HepG2 (cell line): Measurements from ENCODE around the gene IRF7. TPM values are rescaled to one million over a fixed set of nuclear protein-coding genes. Genes with fewer than 3 reads are reported as not detected.

Source experiments
- ATAC-seq: fragments of 200-7000 bp; cut with Tn5 transposase; 3 replicates; pipeline ENCODE4 v1.9.1; 2020; ENCODE audit warnings: mild to moderate bottlenecking, moderate library complexity
- BruUV-seq: library from RNA; stranded (reverse); fragments of 400-500 nt; replicated peaks from 2 replicates; lab custom pipeline; 2021; lab: Mats Ljungman, UMichigan
- CTCF ChIA-PET: fragments of 300-600 bp; formaldehyde crosslinking; extraction: SDS; loops from one replicate; lab custom pipeline; 2021; ENCODE audit warnings: low total read pairs, inconsistent platforms, low intra/inter-chr PET ratio; lab: Yijun Ruan, JAX
- POLR2A ChIA-PET: fragments of 350-600 bp; sonication (Branson Sonifier 250); formaldehyde crosslinking; loops from one replicate; lab custom pipeline; 2020; ENCODE audit warnings: antibody characterized with exemption, inconsistent platforms; lab: Yijun Ruan, JAX
- DNase-seq: peaks from one replicate; pipeline ENCODE4 v3.0.0-alpha.2; 2015; ENCODE audit warnings: low spot score
- FAIRE-seq: peaks from 3 replicates; lab custom pipeline; 2011; peaks lifted over from hg19 to GRCh38; lab: Jason Lieb, UNC
- H2AFZ ChIP-seq: one replicate; pipeline ENCODE4 v1.6.1; 2011; ENCODE audit warnings: low read length, inconsistent platforms
- H3K27ac ChIP-seq: fragments of 300-600 bp; 3 replicates; pipeline ENCODE4 v1.8.0; 2011; ENCODE audit warnings: mixed run types, mild to moderate bottlenecking, mixed read lengths, low read length, inconsistent platforms; ENCODE audit not compliant: insufficient read depth; ENCODE audit errors: extremely low read length
- H3K27me3 ChIP-seq, 2 experiments: fragments of 200-600 bp in 1 of 2; 2 replicates in 1 of 2; 3 replicates in 1 of 2; pipeline versions ENCODE4 v1.6.0 to v1.8.0; 2011; ENCODE audit warnings: low read length in 2 of 2, mild to moderate bottlenecking in 2 of 2, moderate library complexity in 2 of 2, inconsistent platforms in 1 of 2; ENCODE audit not compliant: insufficient read depth in 2 of 2, control insufficient read depth in 1 of 2
- H3K36me3 ChIP-seq, 2 experiments: fragments of 200-600 bp in 1 of 2; replicated peaks in 1 of 2; 2 replicates in 1 of 2; 3 replicates in 1 of 2; pipeline versions ENCODE4 v1.5.1 to v1.8.0; 2011; ENCODE audit warnings: low read length in 2 of 2, inconsistent platforms in 1 of 2; ENCODE audit not compliant: insufficient read depth in 2 of 2, control insufficient read depth in 1 of 2
- H3K4me1 ChIP-seq: 2 replicates; pipeline ENCODE4 v1.5.1; 2012; ENCODE audit warnings: low read length, inconsistent platforms; ENCODE audit not compliant: insufficient read depth
- H3K4me2 ChIP-seq: 2 replicates; pipeline ENCODE4 v1.6.0; 2011; ENCODE audit warnings: low read depth, low read length, inconsistent platforms
- H3K4me3 ChIP-seq, 3 experiments: fragments of 200-600 bp in 1 of 3; sonication (generic), shearing (Covaris generic) in 1 of 3; replicated peaks in 1 of 3; 2 replicates each; pipeline ENCODE4 v1.5.1; 2011 to 2016; ENCODE audit warnings: low read length in 3 of 3, inconsistent platforms in 2 of 3, low read depth in 2 of 3, mild to moderate bottlenecking in 2 of 3, control low read depth in 1 of 3, mixed read lengths in 1 of 3; ENCODE audit not compliant: insufficient read depth in 1 of 3
- H3K79me2 ChIP-seq: one replicate; pipeline ENCODE4 v1.6.1; 2011; ENCODE audit warnings: low read length, inconsistent platforms; ENCODE audit not compliant: insufficient read depth
- H3K9ac ChIP-seq: 2 replicates; pipeline ENCODE4 v1.6.0; 2011; ENCODE audit warnings: mild to moderate bottlenecking, low read depth, low read length, inconsistent platforms; ENCODE audit not compliant: insufficient read depth
- H3K9me3 ChIP-seq: 2 replicates; pipeline ENCODE4 v1.5.1; 2012; ENCODE audit warnings: mild to moderate bottlenecking, low read length
- H4K20me1 ChIP-seq: 2 replicates; pipeline ENCODE4 v1.6.0; 2011; ENCODE audit warnings: inconsistent platforms, mild to moderate bottlenecking, low read length, moderate library complexity; ENCODE audit not compliant: insufficient read depth
- CEBPG ChIP-seq: IDR thresholded peaks from 2 replicates; pipeline ENCODE4 v1.6.1; 2016
- HIC2 ChIP-seq: sonication (generic); formaldehyde crosslinking; IDR thresholded peaks from 2 replicates; pipeline ENCODE4 v1.9.0; 2022; ENCODE audit warnings: low read depth, missing genetic modification reagents
- HNF1A ChIP-seq, 2 experiments: sonication (generic) in 1 of 2; formaldehyde crosslinking in 1 of 2; IDR thresholded peaks; 2 replicates each; pipeline versions ENCODE4 v1.4.0 to v1.6.1; 2016 to 2020; ENCODE audit warnings: borderline replicate concordance in 1 of 2, low read depth in 1 of 2, mild to moderate bottlenecking in 1 of 2, missing genetic modification reagents in 1 of 2
- HNRNPH1 ChIP-seq: fragments of 200-400 bp; formaldehyde crosslinking; optimal IDR thresholded peaks from 2 replicates; pipeline ENCODE3; 2017; ENCODE audit warnings: mild to moderate bottlenecking, low read depth, low read length
- HNRNPL ChIP-seq: fragments of 200-400 bp; formaldehyde crosslinking; IDR thresholded peaks from 2 replicates; pipeline ENCODE4 v1.6.1; 2017; ENCODE audit warnings: mild to moderate bottlenecking, low read depth, low read length
- HNRNPLL ChIP-seq: fragments of 200-400 bp; formaldehyde crosslinking; IDR thresholded peaks from 2 replicates; pipeline ENCODE4 v1.6.1; 2017; ENCODE audit warnings: mild to moderate bottlenecking, low read depth, low read length; ENCODE audit not compliant: poor library complexity, severe bottlenecking
- PATZ1 ChIP-seq: sonication (generic); formaldehyde crosslinking; IDR thresholded peaks from 2 replicates; pipeline ENCODE4 v1.4.0; 2020; ENCODE audit warnings: missing genetic modification reagents
- PCBP1 ChIP-seq: fragments of 200-400 bp; formaldehyde crosslinking; IDR thresholded peaks from 2 replicates; pipeline ENCODE4 v1.6.1; 2017; ENCODE audit warnings: mild to moderate bottlenecking, low read depth, low read length, borderline replicate concordance
- SAP130 ChIP-seq: IDR thresholded peaks from 2 replicates; pipeline ENCODE4 v1.6.1; 2016; ENCODE audit warnings: low read depth
- SRSF1 ChIP-seq: fragments of 200-400 bp; formaldehyde crosslinking; optimal IDR thresholded peaks from 2 replicates; pipeline ENCODE3; 2017; ENCODE audit warnings: mild to moderate bottlenecking, low read depth, low read length, moderate library complexity
- ZFP91 ChIP-seq: sonication (generic); formaldehyde crosslinking; IDR thresholded peaks from 2 replicates; pipeline ENCODE4 v1.9.0; 2022; ENCODE audit warnings: missing genetic modification reagents, mild to moderate bottlenecking, borderline replicate concordance
- WGBS: methylation state at CpG from one replicate; pipeline ENCODE4 v1.1.6; 2017; ENCODE audit warnings: low lambda C conversion rate; 5-methylcytosine and 5-hydroxymethylcytosine counted together
- in situ Hi-C: cut with HindIII; loops from 2 replicates; pipeline ENCODE4 v1.10.0; 2017; ENCODE audit warnings: low pct_unique_long_range_greater_than_20kb; ENCODE audit not compliant: extremely low pct_ligation_motif_present
- intact Hi-C: fragments of 100-400 bp; cut with micrococcal nuclease; formaldehyde crosslinking; loops from one replicate; pipeline ENCODE4 v1.10.0; 2022; ENCODE audit not compliant: unreplicated experiment
- polyA plus RNA-seq, 8 experiments: library from polyadenylated mRNA; depleted of rRNA in 3 of 8; stranded (reverse) in 7 of 8; unstranded in 1 of 8; fragments of >200 nt; fragmentation: Illumina TruSeq in 4 of 8; extraction: Trizol in 4 of 8; gene quantifications; 2 replicates each; pipeline versions ENCODE4 v1.2.1 to v1.2.3, GENCODE V29; 2011 to 2016; ENCODE audit warnings: low read depth in 4 of 8, missing spikeins in 1 of 8, mixed read lengths in 1 of 8; ENCODE audit not compliant: insufficient read depth in 1 of 8
- total RNA-seq, 5 experiments: library from RNA; depleted of rRNA; stranded (reverse); fragments of >200 nt; fragmentation: Illumina TruSeq; extraction: Trizol; gene quantifications; 2 replicates each; pipeline ENCODE4 v1.2.3, GENCODE V29; 2016; ENCODE audit warnings: low read depth in 1 of 5

The IRF7 gene
- total and polyA plus RNA-seq, 2 of the 13 experiments (the other 11 are each of a cell fraction or from before 2014, with no cell fraction given): not detected

GRCh38 chr11:624705-625635, 9.2 kb upstream of the IRF7 start, which contains the start of gene CDHR5:
TSS of gene CDHR5 (minus strand) at chr11:624955. CDS start at chr11:624902, 53 bp downstream.
- Histone ChIP-seq H3K4me3 (peak within 1 kb of the TSS; percentile 49 to 57 (median 53)), H3K36me3 (no peaks in the 10 kb centered on the region; a peak in 1 of 5 replicates), H3K79me2 (no peaks in the 10 kb centered on the region), H3K4me2 (peak within 1 kb of the TSS; percentile 75), H3K27ac (peak within 1 kb of the TSS; percentile 46), H3K9ac (peak within 1 kb of the TSS; percentile 52; the same call in 1 of the 2 replicates), H3K4me1 (peaks cover 31% of the 10 kb centered on the region), H3K27me3 (no peaks in the 10 kb centered on the region), H2AFZ (no peak within 1 kb of the TSS), H3K9me3 (no peaks in the 10 kb centered on the region), H4K20me1 (peaks cover 16% of the 10 kb centered on the region; the same call in 1 of the 2 replicates)
- DNase-seq: peak; percentile 41
- no peak for FAIRE-seq
- ChIA-PET POLR2A (interaction anchor here (1.2 kb wide), 1 partner anchor 37 kb away, joined by 4 read pairs; no protein-coding TSS in a partner anchor), CTCF (no interaction called here)
- intact Hi-C loops (no loop called here), in situ Hi-C loops (loop anchor here (10.0 kb wide), 1 partner anchor 70 kb away; no protein-coding TSS in a partner anchor)
- WGBS: 7% methylated on average over 8 of the region's 33 CpGs
- peak; percentile 67 for ATAC-seq
- BruUV-seq: no TSS peak
- TF ChIP-seq CEBPG (CRISPR knock-in tag): no peak
- no peak for TF ChIP-seq HNF1A (IDR thresholded peaks at IDR 0.05; ENCODE audit: low read depth)
- peak; percentile 34; the same call in 1 of the 2 replicates for TF ChIP-seq HNF1A (CRISPR knock-in tag; IDR thresholded peaks at IDR 0.05; ENCODE audit: borderline replicate concordance)
- TF ChIP-seq SRSF1: peak; percentile 27
- peak; percentile 36 for TF ChIP-seq HNRNPLL
- TF ChIP-seq HNRNPL: peak; percentile 65; the same call in 1 of the 2 replicates
- TF ChIP-seq PCBP1: peak; percentile 37; the same call in 1 of the 2 replicates
- TF ChIP-seq SAP130 (CRISPR knock-in tag): peak; percentile 42
- TF ChIP-seq ZFP91 (CRISPR knock-in tag): peak; percentile 15; the same call in 1 of the 2 replicates
- peak; percentile 26; the same call in 1 of the 2 replicates for TF ChIP-seq PATZ1
- TF ChIP-seq HIC2: peak; percentile 37; the same call in 1 of the 2 replicates
- peak; percentile 7 for TF ChIP-seq HNRNPH1
